Neuronal stem cell (in vitro differentiated cells): ENCODE results near the gene STK32C.

ENCODE experiments used
- DNase-seq: peaks from one replicate; pipeline ENCODE4 v3.0.0-alpha.2; 2013; ENCODE audit warnings: low spot score
- H2AFZ ChIP-seq: one replicate; pipeline ENCODE4 v1.6.1; 2013; ENCODE audit warnings: mild to moderate bottlenecking, low read length, inconsistent platforms
- H2AK5ac ChIP-seq: 2 replicates; pipeline ENCODE4 v1.6.1; 2013; ENCODE audit warnings: low read depth, mild to moderate bottlenecking, inconsistent platforms, low read length, moderate library complexity, mixed read lengths
- H2BK120ac ChIP-seq: 2 replicates; pipeline ENCODE4 v1.6.1; 2013; ENCODE audit warnings: low read depth, mild to moderate bottlenecking, inconsistent platforms, low read length, moderate library complexity, mixed read lengths
- H2BK12ac ChIP-seq: one replicate; pipeline ENCODE4 v1.6.1; 2013; ENCODE audit warnings: low read length, inconsistent platforms
- H2BK15ac ChIP-seq: 2 replicates; pipeline ENCODE4 v1.6.1; 2013; ENCODE audit warnings: mild to moderate bottlenecking, low read length, inconsistent platforms, mixed read lengths
- H2BK5ac ChIP-seq: one replicate; pipeline ENCODE4 v1.6.1; 2013; ENCODE audit warnings: inconsistent platforms, mild to moderate bottlenecking, low read length, moderate library complexity
- H3K14ac ChIP-seq: one replicate; pipeline ENCODE4 v1.6.1; 2013; ENCODE audit warnings: low read length, inconsistent platforms
- H3K18ac ChIP-seq: 2 replicates; pipeline ENCODE4 v1.6.1; 2013; ENCODE audit warnings: low read length, inconsistent platforms
- H3K23ac ChIP-seq: 2 replicates; pipeline ENCODE4 v1.6.1; 2013; ENCODE audit warnings: low read depth, mild to moderate bottlenecking, mixed read lengths, low read length, inconsistent platforms; ENCODE audit not compliant: poor library complexity
- H3K27ac ChIP-seq: replicated peaks from 3 replicates; pipeline ENCODE4 v1.5.1; 2013; ENCODE audit warnings: low read length, inconsistent platforms
- H3K27me3 ChIP-seq, 3 experiments: 2 replicates each; pipeline ENCODE4 v1.6.1; 2013; ENCODE audit warnings: low read length in 3 of 3, mild to moderate bottlenecking in 2 of 3, inconsistent platforms in 1 of 3, low read depth in 1 of 3, mixed read lengths in 1 of 3, moderate library complexity in 1 of 3; ENCODE audit not compliant: control insufficient read depth in 3 of 3, insufficient read depth in 3 of 3
- H3K36me3 ChIP-seq, 2 donors: replicated peaks in 1 of 2; 2 replicates each; pipeline ENCODE4 v1.6.1; 2013; ENCODE audit warnings: low read length in 2 of 2; ENCODE audit not compliant: control insufficient read depth in 2 of 2, insufficient read depth in 2 of 2
- H3K4ac ChIP-seq: 2 replicates; pipeline ENCODE4 v1.6.1; 2013; ENCODE audit warnings: inconsistent platforms, mild to moderate bottlenecking, low read length, moderate library complexity
- H3K4me1 ChIP-seq, 2 donors: 1 replicate in 1 of 2; 2 replicates in 1 of 2; pipeline ENCODE4 v1.6.1; 2013; ENCODE audit warnings: low read length in 2 of 2, low read depth in 1 of 2; ENCODE audit not compliant: control insufficient read depth in 2 of 2, insufficient read depth in 1 of 2
- H3K4me2 ChIP-seq: one replicate; pipeline ENCODE4 v1.6.1; 2013; ENCODE audit warnings: mild to moderate bottlenecking, low read length, inconsistent platforms; ENCODE audit not compliant: insufficient read depth, poor library complexity, severe bottlenecking
- H3K4me3 ChIP-seq, 2 donors: 2 replicates each; pipeline ENCODE4 v1.5.1; 2013; ENCODE audit warnings: low read length in 2 of 2, mild to moderate bottlenecking in 2 of 2, inconsistent platforms in 1 of 2, moderate library complexity in 1 of 2
- H3K79me1 ChIP-seq: one replicate; pipeline ENCODE4 v1.6.1; 2013; ENCODE audit warnings: low read depth, mild to moderate bottlenecking, inconsistent platforms, low read length, moderate library complexity
- H3K9ac ChIP-seq: one replicate; pipeline ENCODE4 v1.6.1; 2013; ENCODE audit warnings: mild to moderate bottlenecking, low read depth, low read length, inconsistent platforms; ENCODE audit not compliant: poor library complexity
- H3K9me3 ChIP-seq, 2 donors: replicated peaks in 1 of 2; 2 replicates each; pipeline versions ENCODE3 to v1.6.1; 2013; ENCODE audit warnings: low read length in 2 of 2, mild to moderate bottlenecking in 2 of 2, inconsistent platforms in 1 of 2, low read depth in 1 of 2, mixed read lengths in 1 of 2, moderate library complexity in 1 of 2; ENCODE audit not compliant: control insufficient read depth in 2 of 2, insufficient read depth in 1 of 2
- H4K8ac ChIP-seq: one replicate; pipeline ENCODE4 v1.6.1; 2013; ENCODE audit warnings: low read depth, mild to moderate bottlenecking, inconsistent platforms, low read length, moderate library complexity
- H4K91ac ChIP-seq: one replicate; pipeline ENCODE4 v1.6.1; 2013; ENCODE audit warnings: low read length, low read depth, mild to moderate bottlenecking, inconsistent platforms; ENCODE audit not compliant: poor library complexity
- WGBS, 2 donors: extraction: QIAGEN DNeasy Blood & Tissue Kit; methylation state at CpG; one replicate each; pipeline ENCODE4 v1.1.7; 2013; ENCODE audit warnings: missing lambda C conversion rate in 2 of 2, mixed read lengths in 1 of 2; ENCODE audit not compliant: insufficient read length in 2 of 2, insufficient replicate concordance in 1 of 2; ENCODE audit errors: extremely low coverage in 2 of 2; 5-methylcytosine and 5-hydroxymethylcytosine counted together

The STK32C gene

DNA sequence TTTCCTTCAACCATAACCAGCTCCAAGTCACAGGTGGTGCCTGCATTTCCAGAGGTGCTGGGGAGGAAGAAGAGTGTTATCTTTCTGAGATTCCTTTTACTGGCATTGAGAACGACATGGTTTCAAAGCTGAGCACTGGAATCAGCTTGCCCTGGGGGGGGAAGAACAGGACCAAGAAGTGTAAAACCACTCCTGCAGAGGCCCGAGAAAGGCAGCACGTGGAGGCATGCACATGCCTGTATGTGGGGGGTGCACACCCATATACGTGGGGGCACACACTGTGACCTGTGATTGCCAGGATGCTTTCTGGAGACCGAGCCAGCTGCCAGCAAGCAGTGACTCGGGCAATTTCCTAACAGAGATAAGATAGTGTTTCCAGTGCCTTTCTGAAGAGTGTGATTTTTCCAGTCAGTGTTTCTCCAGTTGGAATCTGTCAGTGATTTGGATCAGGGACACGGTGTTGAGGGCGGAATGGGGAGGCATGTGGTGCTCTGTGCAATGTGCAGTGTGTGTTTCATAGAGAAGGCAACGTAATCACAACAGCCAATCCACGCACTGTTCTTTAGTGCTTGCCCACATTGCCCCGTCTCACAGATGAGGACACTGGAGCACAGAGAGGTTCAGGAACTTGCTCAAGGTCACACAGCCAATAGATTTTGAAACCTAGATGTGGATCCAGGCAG is 28.5 kb upstream of the STK32C start:
- H3K4ac ChIP-seq, result no peak overlapping the region
- H3K23ac ChIP-seq, result no peak overlapping the region
- no peaks in the 10 kb centered on the region for H3K27me3 ChIP-seq
- no peak overlapping the region for H2BK5ac ChIP-seq
- no peak overlapping the region for H3K4me2 ChIP-seq
- no peak for DNase-seq
- no peak overlapping the region for H4K8ac ChIP-seq
- no peak overlapping the region for H2AK5ac ChIP-seq
- no peaks in the 10 kb centered on the region for H3K79me1 ChIP-seq
- H4K91ac ChIP-seq, result no peak overlapping the region
- peak overlapping the region; percentile 89 for H2AFZ ChIP-seq
- H3K18ac ChIP-seq, result peak overlapping the region; percentile 44
- no CpG with 5 or more reads among the region's 11 CpGs for WGBS, 2 donors
- no peak overlapping the region for H2BK120ac ChIP-seq
- no peak overlapping the region for H3K14ac ChIP-seq
- peaks cover 3 to 25% of the 10 kb centered on the region in 2 donors for H3K36me3 ChIP-seq
- no peak overlapping the region for H3K27ac ChIP-seq
- H2BK12ac ChIP-seq, result peak overlapping the region; percentile 87
- H3K9ac ChIP-seq, result peak overlapping the region; percentile 45
- peak overlapping the region; percentile 83 for H2BK15ac ChIP-seq
- H3K4me1 ChIP-seq, result peaks cover 15 to 22% of the 10 kb centered on the region in 2 donors
- H3K4me3 ChIP-seq, result no peak overlapping the region
- peaks cover 0 to 2% of the 10 kb centered on the region in 2 donors for H3K9me3 ChIP-seq

DNA sequence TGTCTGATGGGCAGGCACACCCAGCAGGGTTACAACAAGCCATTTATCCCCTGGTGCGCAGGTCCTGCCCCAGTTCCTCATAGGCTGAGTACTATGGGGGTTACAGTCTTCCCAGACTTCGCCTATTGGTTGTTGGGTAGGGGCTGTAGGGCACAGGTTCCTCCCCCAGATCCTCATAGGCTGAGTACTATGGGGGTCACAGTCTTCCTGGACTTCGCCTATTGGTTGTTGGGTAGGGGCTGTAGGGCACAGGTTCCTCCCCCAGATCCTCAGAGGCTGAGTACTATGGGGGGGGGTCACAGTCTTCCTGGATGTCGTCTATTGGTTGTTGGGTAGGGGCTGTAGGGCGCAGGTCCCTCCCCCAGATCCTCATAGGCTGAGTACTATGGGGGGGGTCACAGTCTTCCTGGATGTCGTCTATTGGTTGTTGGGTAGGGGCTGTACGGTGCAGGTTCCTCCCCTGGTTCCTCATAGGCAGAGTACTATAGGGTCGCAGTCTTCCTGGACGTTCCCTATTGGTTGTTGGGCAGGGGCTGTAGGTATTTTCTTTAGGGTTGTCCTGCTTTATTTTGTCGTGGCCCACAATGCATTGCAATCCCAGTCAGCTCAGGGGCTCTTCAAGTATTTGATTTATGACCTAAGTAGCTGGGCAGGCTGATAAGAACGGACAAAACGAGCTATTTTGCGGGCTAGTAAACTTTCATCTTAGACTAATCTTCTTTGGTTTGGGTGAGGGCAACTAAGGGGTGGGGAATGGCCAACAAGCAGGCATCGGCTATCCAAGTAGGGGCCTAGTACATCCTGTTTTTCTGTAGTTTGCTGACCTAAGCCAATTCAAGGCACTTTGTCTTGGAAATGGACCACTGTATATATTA is 27.7 kb upstream of the STK32C start:
- Histone ChIP-seq H2AFZ (no peak overlapping the region), H2AK5ac (no peak overlapping the region), H2BK5ac (no peak overlapping the region), H3K36me3 (peaks cover 3 to 25% of the 10 kb centered on the region in 2 donors), H4K91ac (no peak overlapping the region), H3K18ac (no peak overlapping the region), H3K4me3 (no peak overlapping the region), H3K14ac (no peak overlapping the region), H2BK12ac (no peak overlapping the region), H3K4me1 (peaks cover 17 to 22% of the 10 kb centered on the region in 2 donors), H4K8ac (peak overlapping the region; percentile 8), H3K27me3 (no peaks in the 10 kb centered on the region), H3K4ac (no peak overlapping the region), H3K9me3 (peaks cover 1 to 2% of the 10 kb centered on the region in 2 donors), H3K4me2 (no peak overlapping the region), H3K79me1 (no peaks in the 10 kb centered on the region), H3K23ac (no peak overlapping the region), H2BK120ac (no peak overlapping the region), H2BK15ac (no peak overlapping the region), H3K27ac (no peak overlapping the region), H3K9ac (no peak overlapping the region)
- DNase-seq, result no peak
- no CpG with 5 or more reads among the region's 14 CpGs for WGBS, 2 donors

DNA sequence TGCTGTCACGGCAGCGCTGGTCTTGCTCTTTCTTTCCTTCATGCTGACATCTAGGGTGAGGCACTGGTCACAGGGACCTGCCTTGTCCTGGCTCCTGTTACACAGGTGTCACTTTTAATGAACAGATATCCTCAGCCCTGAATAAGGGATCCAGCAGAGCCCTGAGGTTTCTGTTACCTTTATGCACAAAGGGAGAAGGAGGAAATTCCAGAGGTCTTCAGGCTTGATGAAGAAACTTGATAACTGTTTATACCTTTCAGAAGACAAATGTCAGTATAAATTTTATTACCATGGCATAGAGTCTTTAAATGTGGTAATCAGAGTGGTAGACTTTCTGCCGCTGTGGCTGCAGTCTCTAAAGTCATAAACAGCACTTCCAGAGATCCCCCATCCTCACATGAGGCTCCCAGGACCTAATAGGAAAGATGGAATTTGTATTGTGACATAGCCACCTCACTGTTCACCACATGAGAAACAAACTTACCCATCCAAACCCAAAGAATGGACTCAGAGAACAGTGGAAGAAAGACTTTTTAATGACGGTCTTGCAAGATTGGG is 27.0 kb upstream of the STK32C start:
- H2BK12ac ChIP-seq, result no peak overlapping the region
- H2AK5ac ChIP-seq, result no peak overlapping the region
- H3K79me1 ChIP-seq, result peaks cover 2% of the 10 kb centered on the region
- H3K27ac ChIP-seq, result no peak overlapping the region
- no peak overlapping the region for H2BK15ac ChIP-seq
- no peak overlapping the region for H3K4ac ChIP-seq
- peaks cover 2 to 9% of the 10 kb centered on the region in 2 donors for H3K9me3 ChIP-seq
- no peak overlapping the region for H2AFZ ChIP-seq
- no CpG with 5 or more reads among the region's 4 CpGs for WGBS, 2 donors
- no peak overlapping the region for H4K8ac ChIP-seq
- H3K18ac ChIP-seq, result no peak overlapping the region
- peaks cover 22 to 28% of the 10 kb centered on the region in 2 donors for H3K4me1 ChIP-seq
- H4K91ac ChIP-seq, result no peak overlapping the region
- H3K9ac ChIP-seq, result no peak overlapping the region
- H3K36me3 ChIP-seq, result peaks cover 3 to 21% of the 10 kb centered on the region in 2 donors
- H3K23ac ChIP-seq, result no peak overlapping the region
- H3K27me3 ChIP-seq, result no peaks in the 10 kb centered on the region
- H3K4me3 ChIP-seq, result no peak overlapping the region
- no peak for DNase-seq
- no peak overlapping the region for H3K14ac ChIP-seq
- no peak overlapping the region for H2BK120ac ChIP-seq
- no peak overlapping the region for H3K4me2 ChIP-seq
- H2BK5ac ChIP-seq, result no peak overlapping the region

DNA sequence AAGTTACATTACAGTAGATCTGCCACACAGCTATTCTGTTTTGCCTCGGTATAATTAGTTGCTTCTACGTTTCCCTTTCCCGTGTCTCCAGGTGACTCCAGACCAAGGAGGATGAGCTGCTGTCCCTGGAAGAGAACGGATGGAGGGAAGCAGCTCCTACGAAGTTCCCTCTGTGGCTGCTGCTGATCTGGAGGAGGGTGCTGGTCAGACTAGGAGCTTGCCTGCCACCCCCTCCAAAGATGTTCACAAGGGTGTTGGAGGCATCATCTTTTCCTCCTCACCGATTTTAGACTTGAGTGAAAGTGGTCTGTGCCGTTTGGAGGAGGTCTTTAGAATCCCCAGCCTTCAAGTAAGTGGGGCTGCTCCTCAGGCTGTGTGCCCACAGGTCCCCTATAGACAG is 25.6 kb upstream of the STK32C start:
- Histone ChIP-seq H2AK5ac (no peak overlapping the region), H3K27me3 (no peaks in the 10 kb centered on the region), H2AFZ (no peak overlapping the region), H2BK5ac (no peak overlapping the region), H3K9me3 (peaks cover 2 to 14% of the 10 kb centered on the region in 2 donors), H4K8ac (no peak overlapping the region), H3K4me1 (peaks cover 25 to 31% of the 10 kb centered on the region in 2 donors), H2BK12ac (no peak overlapping the region), H3K14ac (no peak overlapping the region), H3K4me2 (no peak overlapping the region), H3K4me3 (no peak overlapping the region), H2BK120ac (no peak overlapping the region), H3K18ac (no peak overlapping the region), H4K91ac (no peak overlapping the region), H2BK15ac (no peak overlapping the region), H3K4ac (no peak overlapping the region), H3K79me1 (peaks cover 5% of the 10 kb centered on the region), H3K27ac (no peak overlapping the region), H3K23ac (no peak overlapping the region), H3K9ac (no peak overlapping the region), H3K36me3 (peaks cover 5 to 22% of the 10 kb centered on the region in 2 donors)
- no peak for DNase-seq
- WGBS, 2 donors, result no CpG with 5 or more reads among the region's 7 CpGs
